Measurements from ENCODE around the gene WDR45B.

The WDR45B gene

DNA sequence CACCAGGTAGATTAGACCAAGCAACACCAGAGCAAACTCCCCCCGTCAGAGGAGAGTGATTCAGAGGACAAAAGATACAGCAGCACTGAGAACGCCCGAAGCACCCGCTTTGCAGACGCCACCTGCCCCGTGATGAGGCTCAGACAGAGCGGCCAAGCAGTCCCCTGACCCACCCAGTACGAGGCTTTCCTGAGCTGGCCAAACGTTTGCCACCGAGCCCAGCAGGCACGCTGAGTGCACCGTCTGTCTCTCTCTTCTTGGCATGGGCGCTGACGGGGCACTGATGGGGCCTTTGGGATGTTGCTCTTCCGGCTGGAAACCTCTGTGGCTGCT lies 19.4 kb upstream of the WDR45B start:
- TF ChIP-seq POLR2A (IDR thresholded peaks at IDR 0.05; ENCODE audit: low read depth, low read length), result no peak
- DNase-seq (ENCODE audit: insufficient read length, low spot score) (no peak), FAIRE-seq (no peak)

DNA sequence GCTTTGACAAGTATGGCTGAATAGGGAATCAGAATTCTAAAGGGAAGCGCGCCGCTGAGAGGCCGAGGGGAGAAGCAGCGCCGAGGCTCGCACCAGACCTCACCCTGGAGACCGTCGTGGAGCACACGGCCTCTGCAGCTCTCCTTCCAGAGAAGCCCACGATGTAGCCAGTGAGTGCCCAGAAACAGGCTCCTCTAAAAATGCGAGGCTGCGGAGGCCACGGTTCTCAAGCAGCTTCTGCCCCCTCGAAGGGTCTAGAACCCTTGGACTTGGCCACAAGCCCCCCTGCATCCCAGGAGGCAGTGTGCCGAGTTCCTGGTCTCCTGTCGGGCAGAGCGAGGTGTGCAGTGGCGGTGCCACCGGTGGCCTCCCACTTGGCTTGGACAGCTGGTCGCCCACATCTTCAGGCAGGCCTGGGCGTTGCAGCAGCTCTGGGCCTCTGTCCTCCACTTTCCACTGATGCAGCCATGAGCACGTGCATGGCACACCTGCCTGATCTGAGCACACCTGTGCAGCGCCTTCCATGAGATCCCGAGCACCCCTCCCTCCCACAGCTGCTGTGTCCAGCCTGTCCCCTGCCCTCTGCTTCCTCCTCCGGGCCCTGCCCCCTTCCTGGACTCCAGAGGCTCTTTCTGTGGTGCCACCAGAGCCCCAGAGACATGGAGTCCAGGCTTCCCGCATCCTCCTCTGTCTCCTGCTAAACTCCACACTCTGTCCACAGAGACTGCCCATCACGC lies 18.9 kb upstream of the WDR45B start:
- FAIRE-seq, result no peak
- DNase-seq (ENCODE audit: insufficient read length, low spot score), result no peak
- TF ChIP-seq POLR2A (IDR thresholded peaks at IDR 0.05; ENCODE audit: low read depth, low read length), result no peak

- DNase-seq (ENCODE audit: insufficient read length, low spot score), result no peak
- no peak for FAIRE-seq
- no peak for TF ChIP-seq POLR2A (IDR thresholded peaks at IDR 0.05; ENCODE audit: low read depth, low read length)
Observed at GRCh38 chr17:82665891-82666290, 17.6 kb upstream of the WDR45B start.

DNA sequence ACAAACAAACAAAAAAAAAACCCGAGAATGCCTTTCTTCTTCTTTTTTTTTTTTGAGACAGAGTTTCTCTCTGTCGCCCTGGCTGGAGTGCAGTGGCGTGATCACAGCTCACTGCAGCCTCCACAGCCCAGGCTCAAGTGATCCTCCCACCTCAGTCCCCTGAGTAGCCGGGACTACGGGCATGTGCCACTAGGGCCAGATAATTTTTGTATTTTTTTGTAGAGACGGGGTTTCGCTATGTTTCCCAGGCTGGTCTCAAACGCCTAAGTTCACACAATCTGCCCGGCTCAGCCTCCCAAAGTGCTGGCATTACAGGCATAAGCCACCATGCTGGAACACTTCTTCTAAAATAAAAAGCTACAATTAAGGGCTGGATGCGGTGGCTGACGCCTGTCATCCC lies 17.0 kb upstream of the WDR45B start:
- no peak for FAIRE-seq
- TF ChIP-seq POLR2A (IDR thresholded peaks at IDR 0.05; ENCODE audit: low read depth, low read length), result no peak
- DNase-seq (ENCODE audit: insufficient read length, low spot score), result no peak

DNA sequence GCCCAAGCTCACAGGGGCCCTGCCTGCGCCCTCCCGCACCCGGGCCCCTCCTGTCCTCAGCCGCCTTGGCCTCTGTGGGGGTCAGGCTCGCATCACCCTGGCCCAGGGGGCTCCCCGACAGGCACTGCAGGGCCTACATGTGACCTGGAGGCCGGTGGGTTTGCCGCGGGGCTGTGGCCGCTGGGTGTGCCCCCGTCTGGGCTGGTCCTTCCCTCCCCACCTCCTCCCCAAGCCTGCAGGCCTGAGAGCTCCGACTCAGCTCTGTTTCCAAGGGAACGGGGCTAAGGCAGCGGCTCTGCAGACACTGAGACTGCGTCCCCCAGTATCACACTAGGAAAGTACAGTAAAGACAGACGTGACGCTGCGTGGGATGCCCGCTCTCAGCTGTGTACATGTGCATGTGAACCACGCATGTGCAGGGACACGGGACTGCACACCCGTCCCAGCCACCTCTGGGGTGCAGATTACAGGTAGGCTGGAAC lies 16.5 kb upstream of the WDR45B start:
- no peak for DNase-seq (ENCODE audit: insufficient read length, low spot score)
- FAIRE-seq, result no peak
- no peak for TF ChIP-seq POLR2A (IDR thresholded peaks at IDR 0.05; ENCODE audit: low read depth, low read length)

GRCh38 chr17:82664276-82664575 lies 16.0 kb upstream of the WDR45B start:
- TF ChIP-seq POLR2A (IDR thresholded peaks at IDR 0.05; ENCODE audit: low read depth, low read length), result no peak
- FAIRE-seq (no peak), DNase-seq (ENCODE audit: insufficient read length, low spot score) (no peak)

DNA sequence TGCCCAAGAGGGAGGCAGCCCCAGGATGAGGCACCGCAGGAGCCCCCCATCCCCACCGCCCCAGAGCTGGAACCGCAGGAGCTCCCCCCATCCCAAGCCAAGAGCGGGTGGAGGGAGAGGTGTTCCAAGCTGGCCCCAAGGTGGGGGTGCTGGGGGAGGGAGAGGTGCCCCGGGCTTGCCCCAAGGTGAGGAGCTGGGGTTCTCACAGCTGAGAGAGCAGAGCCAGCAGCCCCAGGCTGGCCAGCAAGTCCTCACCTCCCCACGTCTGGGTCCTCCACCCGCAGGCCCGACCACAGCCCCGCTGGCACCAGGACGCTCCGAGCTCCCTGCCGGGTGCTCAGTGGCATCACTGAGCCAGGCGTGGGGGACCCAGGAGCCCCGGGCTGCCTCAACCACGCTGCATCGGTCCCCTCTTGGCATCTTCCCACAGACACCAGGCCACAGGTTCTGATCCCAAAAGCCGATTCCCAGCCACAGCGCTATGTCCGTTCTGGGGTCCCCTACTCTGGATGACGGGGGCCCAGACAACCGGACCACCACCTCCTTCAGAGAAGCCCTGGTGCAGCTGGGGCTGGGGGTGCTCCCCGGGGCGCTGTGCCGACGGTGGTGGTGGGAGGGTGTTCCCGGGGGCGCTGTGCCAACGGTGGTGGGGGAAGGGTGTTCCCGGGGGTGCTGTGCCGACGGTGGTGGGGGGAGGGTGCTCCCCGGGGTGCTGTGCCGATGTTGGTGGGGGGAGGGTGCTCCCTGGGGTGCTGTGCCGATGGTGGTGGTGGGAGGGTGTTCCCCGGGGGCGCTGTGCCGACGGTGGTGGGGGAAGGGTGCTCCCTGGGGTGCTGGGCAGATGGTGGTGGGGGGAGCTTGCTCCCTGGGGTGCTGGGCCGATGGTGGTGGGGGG lies 15.4 kb upstream of the WDR45B start:
- no peak for DNase-seq (ENCODE audit: insufficient read length, low spot score)
- FAIRE-seq, result no peak
- no peak for TF ChIP-seq POLR2A (IDR thresholded peaks at IDR 0.05; ENCODE audit: low read depth, low read length)

DNA sequence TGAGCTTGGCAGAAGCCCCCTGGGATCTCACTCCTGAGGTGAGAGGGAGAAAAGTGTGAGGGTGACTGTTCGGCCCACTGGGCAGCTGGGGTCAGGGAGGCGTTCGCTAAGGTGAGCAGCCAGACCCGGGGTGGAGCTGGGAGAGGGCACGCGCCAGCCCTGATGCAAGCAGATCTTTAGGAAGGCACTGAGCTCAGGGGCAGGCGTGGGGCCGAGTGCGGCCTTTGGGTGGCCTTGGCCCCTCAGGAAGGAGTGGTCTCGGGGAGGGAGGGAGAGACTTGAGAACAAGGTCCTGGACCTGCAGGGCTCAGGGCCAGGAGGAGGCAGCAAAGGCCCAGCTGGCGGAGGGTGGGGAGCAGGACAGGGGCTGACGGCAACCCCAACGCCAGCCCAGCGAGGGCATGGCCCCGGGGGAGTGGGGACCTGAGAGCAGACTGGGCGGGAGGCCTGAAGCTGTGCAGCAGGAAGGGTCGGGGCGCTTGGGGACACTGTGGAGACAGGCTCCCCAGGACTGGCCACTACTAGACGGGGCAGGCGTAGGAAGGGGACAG lies 14.5 kb upstream of the WDR45B start:
- DNase-seq (ENCODE audit: insufficient read length, low spot score) (no peak), FAIRE-seq (no peak)
- no peak for TF ChIP-seq POLR2A (IDR thresholded peaks at IDR 0.05; ENCODE audit: low read depth, low read length)

GRCh38 chr17:82661717-82662683 lies 13.8 kb upstream of the WDR45B start:
- no peak for TF ChIP-seq POLR2A (IDR thresholded peaks at IDR 0.05; ENCODE audit: low read depth, low read length)
- DNase-seq (ENCODE audit: insufficient read length, low spot score) (no peak), FAIRE-seq (no peak)

DNA sequence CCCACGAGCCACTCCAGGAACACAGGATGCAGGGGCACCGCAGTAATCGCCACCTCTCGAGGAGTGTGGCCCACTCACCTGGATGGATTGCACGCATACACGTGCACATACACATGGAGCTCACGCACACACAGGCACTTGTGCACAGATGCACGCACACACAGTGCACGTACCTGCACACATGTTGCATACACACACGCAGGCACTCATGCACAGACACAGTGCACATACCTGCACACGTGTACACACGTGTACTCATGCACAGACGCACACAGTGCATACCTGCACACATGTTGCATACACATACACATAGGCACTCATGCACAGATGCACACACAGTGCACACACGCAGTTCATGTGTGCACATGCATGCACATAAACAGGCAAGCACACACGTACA lies 11.6 kb upstream of the WDR45B start:
- DNase-seq (ENCODE audit: insufficient read length, low spot score), result no peak
- TF ChIP-seq POLR2A (IDR thresholded peaks at IDR 0.05; ENCODE audit: low read depth, low read length), result no peak
- FAIRE-seq, result no peak

- DNase-seq (ENCODE audit: insufficient read length, low spot score), result no peak
- no peak for FAIRE-seq
- no peak for TF ChIP-seq POLR2A (IDR thresholded peaks at IDR 0.05; ENCODE audit: low read depth, low read length)
Observed at GRCh38 chr17:82658796-82659452, 10.7 kb upstream of the WDR45B start.

DNA sequence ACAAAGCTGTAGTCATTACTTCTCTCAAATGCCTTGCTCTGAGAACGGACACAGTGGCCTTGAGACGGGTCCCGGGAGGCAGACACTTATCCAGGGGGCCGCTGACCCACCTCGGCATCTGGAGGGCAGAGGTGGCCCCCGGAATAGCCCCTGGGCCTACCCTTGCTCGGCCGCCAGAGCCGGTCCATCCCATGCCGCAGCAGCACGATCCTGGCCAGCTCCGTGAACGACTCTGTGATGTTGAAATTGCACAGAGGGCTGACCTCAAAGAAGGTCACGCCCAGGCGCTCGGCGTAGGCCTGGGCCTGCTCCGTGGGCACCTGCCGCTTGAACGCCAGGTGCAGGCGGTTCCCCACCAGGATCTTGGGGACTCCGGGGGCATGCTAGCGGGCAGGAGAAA lies 10.1 kb upstream of the WDR45B start:
- TF ChIP-seq POLR2A (IDR thresholded peaks at IDR 0.05; ENCODE audit: low read depth, low read length), result no peak
- FAIRE-seq, result no peak
- no peak for DNase-seq (ENCODE audit: insufficient read length, low spot score)

DNA sequence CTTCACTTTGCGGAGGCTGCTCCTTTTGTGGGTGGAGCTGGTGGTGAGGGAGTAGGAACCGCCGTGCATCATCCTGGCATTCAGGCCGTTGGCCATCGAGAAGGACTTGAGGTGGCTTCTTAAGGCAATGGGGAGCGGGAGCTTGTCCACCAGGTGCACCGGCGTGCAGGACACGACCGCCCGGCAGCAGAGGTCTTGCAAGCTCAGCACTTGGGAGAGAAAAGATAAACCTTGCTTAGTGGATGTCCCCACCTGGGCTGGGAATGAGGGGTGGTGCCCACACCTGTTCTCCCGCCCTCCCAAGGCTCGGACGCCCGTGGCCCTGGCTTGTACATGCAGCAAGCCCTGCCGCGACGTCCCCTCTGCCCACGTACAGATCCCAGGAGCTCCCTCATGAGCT lies 9.7 kb upstream of the WDR45B start:
- DNase-seq (ENCODE audit: insufficient read length, low spot score), result no peak
- no peak for TF ChIP-seq POLR2A (IDR thresholded peaks at IDR 0.05; ENCODE audit: low read depth, low read length)
- no peak for FAIRE-seq
